ENCODE results near the gene EFNA2. TPM values are rescaled to one million over a fixed set of nuclear protein-coding genes. Genes with fewer than 3 reads are reported as not detected.

EFNA2 gene
- total RNA-seq, 1 experiment from 2014 or later = 12.2 TPM

DNA sequence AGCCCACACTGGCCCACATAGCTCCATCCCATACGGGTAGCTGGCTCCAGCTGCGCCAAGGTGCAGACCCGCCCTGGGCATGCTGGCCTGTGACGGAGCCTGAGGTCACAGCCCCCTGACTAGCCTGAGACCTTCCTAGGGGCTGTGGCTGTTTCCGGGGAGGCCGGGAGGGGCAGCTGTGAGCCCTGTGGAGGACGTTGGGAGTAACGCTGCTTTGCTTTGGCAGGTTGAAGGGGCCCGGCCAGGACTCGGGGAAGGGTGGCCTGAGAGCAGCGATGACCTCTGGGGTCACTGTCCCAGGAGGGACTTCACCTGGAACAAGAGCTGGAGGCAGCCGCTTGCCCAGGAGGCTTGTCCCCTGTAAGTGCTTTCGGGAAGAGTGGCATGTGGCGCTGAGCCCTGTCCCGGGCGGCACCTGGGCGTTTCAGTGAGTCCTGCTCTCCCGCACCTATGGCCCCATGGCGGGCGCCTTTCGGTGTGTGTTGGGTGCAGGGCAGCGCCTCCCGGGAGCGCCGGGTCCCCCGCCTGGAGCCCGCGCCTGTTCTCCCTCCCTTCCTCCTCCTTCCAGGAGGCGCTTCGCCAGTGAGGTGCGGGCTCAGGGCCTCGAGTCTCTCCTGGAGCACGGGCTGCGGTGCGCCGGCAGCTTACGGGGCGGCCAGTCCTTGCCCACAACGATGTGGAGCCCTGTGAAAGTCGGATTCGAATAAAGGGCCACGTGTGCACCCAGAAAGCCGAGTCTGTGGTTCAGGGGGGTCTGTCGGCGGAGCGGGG lies 11.4 kb upstream of the EFNA2 start:
- peak overlapping the region; percentile 100 for H3K27ac ChIP-seq (ENCODE audit: low read depth, low read length)
- H3K4me3 ChIP-seq (replicated peaks in 1 of 2; ENCODE audit: low read depth in 1 of 2, low read length in 2 of 2) = peak overlapping the region; percentile 84 to 85
- peaks cover 72% of the 10 kb centered on the region for H3K79me2 ChIP-seq (ENCODE audit: insufficient read depth, low read length)
- H3K4me2 ChIP-seq (ENCODE audit: low read length) = peak overlapping the region; percentile 99
- TF ChIP-seq, protein P1, sequence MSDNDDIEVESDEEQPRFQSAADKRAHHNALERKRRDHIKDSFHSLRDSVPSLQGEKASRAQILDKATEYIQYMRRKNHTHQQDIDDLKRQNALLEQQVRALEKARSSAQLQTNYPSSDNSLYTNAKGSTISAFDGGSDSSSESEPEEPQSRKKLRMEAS (IDR thresholded peaks at IDR 0.05) = peak; percentile 25
- TF ChIP-seq ELF1 (IDR thresholded peaks at IDR 0.05; ENCODE audit: borderline replicate concordance, low read depth) = no peak
- no peaks in the 10 kb centered on the region for H3K9me2 ChIP-seq (ENCODE audit: insufficient read depth)
- no peaks in the 10 kb centered on the region for H3K9me3 ChIP-seq (ENCODE audit: control insufficient read depth in 1 of 2, insufficient read depth in 1 of 2, low read depth in 1 of 2, low read length in 2 of 2)
- no peaks in the 10 kb centered on the region for H3K27me3 ChIP-seq (ENCODE audit: insufficient read depth, low read length)
- ChIA-PET RAD21 (ENCODE audit: low non-redundant PET in 1 of 2, low total read pairs in 2 of 2, uncharacterized antibody in 2 of 2, unreplicated experiment in 2 of 2) (interaction anchor here in 1 of 2 experiments (1.0 kb wide), 1 partner anchor 30 kb away, joined by 4 read pairs; no protein-coding TSS in a partner anchor), CTCF (interaction anchor here (2.7 kb wide), 1 partner anchor 30 kb away, joined by 31 read pairs; no protein-coding TSS in a partner anchor), POLR2A (interaction anchor here (1.3 to 2.1 kb wide), 5 partner anchors 10 to 33 kb away, joined by 3 to 12 read pairs (median 5); partner anchors contain the start of gene ATP5F1D)
- no peak for DNase-seq (ENCODE audit: low read depth, low spot score)
- peaks cover 27 to 36% of the 10 kb centered on the region in 2 experiments; a peak in 3 of 4 replicates for H3K36me3 ChIP-seq (ENCODE audit: control insufficient read depth in 1 of 2, insufficient read depth in 2 of 2, low read length in 2 of 2)
- ATAC-seq = no peak
- intact Hi-C loops (cut with micrococcal nuclease) = loop anchor here (10.0 kb wide), 1 partner anchor 131 kb away; the partner anchor contains the start of genes DAZAP1 and GAMT
- no peak overlapping the region for H2AFZ ChIP-seq (ENCODE audit: low read depth, low read length, poor library complexity, severe bottlenecking)
- H3K4me1 ChIP-seq (ENCODE audit: control insufficient read depth in 1 of 2, insufficient read depth in 2 of 2, low read length in 2 of 2) = peaks cover 26 to 59% of the 10 kb centered on the region in 2 experiments
- H4K20me1 ChIP-seq (ENCODE audit: insufficient read depth) = no peaks in the 10 kb centered on the region
- BruUV-seq (replicated peaks) = no TSS peak
- peak overlapping the region; percentile 97 for H3K9ac ChIP-seq (ENCODE audit: low read length)

DNA sequence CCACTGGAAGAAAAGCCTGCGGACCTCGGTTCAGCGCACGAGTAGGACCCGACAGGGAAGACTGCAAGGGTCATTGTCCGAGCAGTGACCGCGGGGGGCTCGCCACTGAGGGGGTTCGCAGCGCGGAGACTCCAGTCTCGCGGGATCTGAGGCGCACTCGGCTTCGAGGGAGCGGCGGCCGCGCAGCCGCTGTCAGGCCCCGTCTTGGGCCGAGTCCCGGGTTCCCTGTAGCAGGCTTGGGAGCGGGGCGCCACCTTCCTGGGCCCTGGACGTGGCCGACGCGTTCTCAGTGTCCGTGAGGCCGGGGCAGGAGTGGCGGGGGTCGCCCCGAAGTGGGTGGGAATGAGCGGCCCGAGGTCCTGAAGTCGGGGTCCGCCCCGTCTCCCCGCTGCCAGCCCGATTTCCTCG lies 10.8 kb upstream of the EFNA2 start:
- ChIA-PET CTCF (interaction anchor here (1.0 to 2.7 kb wide), 3 partner anchors 9 to 31 kb away, joined by 6 to 31 read pairs (median 13); no protein-coding TSS in a partner anchor), POLR2A (interaction anchor here (0.9 to 2.1 kb wide), 7 partner anchors 9 to 253 kb away, joined by 3 to 12 read pairs (median 5); partner anchors contain the start of genes ATP5F1D and RNU6-2), RAD21 (ENCODE audit: low non-redundant PET in 1 of 2, low total read pairs in 2 of 2, uncharacterized antibody in 2 of 2, unreplicated experiment in 2 of 2) (no interaction called here)
- Histone ChIP-seq H4K20me1 (ENCODE audit: insufficient read depth) (no peaks in the 10 kb centered on the region), H3K36me3 (ENCODE audit: control insufficient read depth in 1 of 2, insufficient read depth in 2 of 2, low read length in 2 of 2) (peaks cover 27 to 40% of the 10 kb centered on the region in 2 experiments; a peak in 3 of 4 replicates), H3K9me2 (ENCODE audit: insufficient read depth) (no peaks in the 10 kb centered on the region), H2AFZ (ENCODE audit: low read depth, low read length, poor library complexity, severe bottlenecking) (no peak overlapping the region), H3K79me2 (ENCODE audit: insufficient read depth, low read length) (peaks cover 68% of the 10 kb centered on the region), H3K4me1 (ENCODE audit: control insufficient read depth in 1 of 2, insufficient read depth in 2 of 2, low read length in 2 of 2) (peaks cover 26 to 57% of the 10 kb centered on the region in 2 experiments), H3K4me2 (ENCODE audit: low read length) (peak overlapping the region; percentile 99), H3K9me3 (ENCODE audit: control insufficient read depth in 1 of 2, insufficient read depth in 1 of 2, low read depth in 1 of 2, low read length in 2 of 2) (no peaks in the 10 kb centered on the region), H3K27ac (ENCODE audit: low read depth, low read length) (peak overlapping the region; percentile 100), H3K9ac (ENCODE audit: low read length) (peak overlapping the region; percentile 97), H3K27me3 (ENCODE audit: insufficient read depth, low read length) (no peaks in the 10 kb centered on the region), H3K4me3 (replicated peaks in 1 of 2; ENCODE audit: low read depth in 1 of 2, low read length in 2 of 2) (peak overlapping the region; percentile 84 to 85)
- DNase-seq (ENCODE audit: low read depth, low spot score) (no peak), ATAC-seq (peak; percentile 21)
- TF ChIP-seq YY1 (IDR thresholded peaks at IDR 0.05; ENCODE audit: extremely low read depth, insufficient replicate concordance, low read depth, low read length) = no peak
- TF ChIP-seq, protein P1 (IDR thresholded peaks at IDR 0.05) = 0 out of 2 replicates have a peak, but pooled peaks have one; percentile 5
- TF ChIP-seq, protein P2, sequence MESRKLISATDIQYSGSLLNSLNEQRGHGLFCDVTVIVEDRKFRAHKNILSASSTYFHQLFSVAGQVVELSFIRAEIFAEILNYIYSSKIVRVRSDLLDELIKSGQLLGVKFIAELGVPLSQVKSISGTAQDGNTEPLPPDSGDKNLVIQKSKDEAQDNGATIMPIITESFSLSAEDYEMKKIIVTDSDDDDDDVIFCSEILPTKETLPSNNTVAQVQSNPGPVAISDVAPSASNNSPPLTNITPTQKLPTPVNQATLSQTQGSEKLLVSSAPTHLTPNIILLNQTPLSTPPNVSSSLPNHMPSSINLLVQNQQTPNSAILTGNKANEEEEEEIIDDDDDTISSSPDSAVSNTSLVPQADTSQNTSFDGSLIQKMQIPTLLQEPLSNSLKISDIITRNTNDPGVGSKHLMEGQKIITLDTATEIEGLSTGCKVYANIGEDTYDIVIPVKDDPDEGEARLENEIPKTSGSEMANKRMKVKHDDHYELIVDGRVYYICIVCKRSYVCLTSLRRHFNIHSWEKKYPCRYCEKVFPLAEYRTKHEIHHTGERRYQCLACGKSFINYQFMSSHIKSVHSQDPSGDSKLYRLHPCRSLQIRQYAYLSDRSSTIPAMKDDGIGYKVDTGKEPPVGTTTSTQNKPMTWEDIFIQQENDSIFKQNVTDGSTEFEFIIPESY (IDR thresholded peaks at IDR 0.05; ENCODE audit: extremely low read depth, insufficient replicate concordance, low read length) = peak; percentile 47
- intact Hi-C loops (cut with micrococcal nuclease) = loop anchor here (10.0 kb wide), 1 partner anchor 130 kb away; the partner anchor contains the start of genes DAZAP1 and GAMT
- no TSS peak for BruUV-seq (replicated peaks)
